ENCODE results near the gene LYPD1. TPM values are rescaled to one million over a fixed set of nuclear protein-coding genes. Genes with fewer than 3 reads are reported as not detected.

The LYPD1 gene
- total RNA-seq, 1 donor from 2014 or later = 0.34 TPM

- peak; percentile 2 for DNase-seq
Measured at GRCh38 chr2:132632000-132632649, 37.9 kb downstream of the LYPD1 start.

- no peak for DNase-seq
Measured at GRCh38 chr2:132627536-132627935, 42.5 kb downstream of the LYPD1 start.

GRCh38 chr2:132623096-132623839, 46.7 kb downstream of the LYPD1 start:
- peak; percentile 9 for DNase-seq

- no peak for DNase-seq
Measured at GRCh38 chr2:132621131-132621875, 48.7 kb downstream of the LYPD1 start.

GRCh38 chr2:132620115-132620514, 49.9 kb downstream of the LYPD1 start:
- DNase-seq = no peak

GRCh38 chr2:132618734-132619133, 51.3 kb downstream of the LYPD1 start:
- no peak for DNase-seq

GRCh38 chr2:132617989-132618388, 52.0 kb downstream of the LYPD1 start:
- no peak for DNase-seq

GRCh38 chr2:132615329-132616085, 54.5 kb downstream of the LYPD1 start:
- no peak for DNase-seq

GRCh38 chr2:132611719-132612118, 58.3 kb downstream of the LYPD1 start:
- DNase-seq = no peak

- DNase-seq = no peak
Measured at GRCh38 chr2:132609101-132609890, 60.7 kb downstream of the LYPD1 start.

GRCh38 chr2:132608311-132608710, 61.7 kb downstream of the LYPD1 start:
- DNase-seq = no peak

GRCh38 chr2:132607426-132608090, 62.4 kb downstream of the LYPD1 start:
- DNase-seq = no peak

GRCh38 chr2:132606649-132607048, 63.4 kb downstream of the LYPD1 start:
- DNase-seq = no peak

GRCh38 chr2:132605236-132606180, 64.5 kb downstream of the LYPD1 start:
- no peak for DNase-seq

GRCh38 chr2:132604561-132604960, 65.4 kb downstream of the LYPD1 start:
- no peak for DNase-seq

GRCh38 chr2:132599556-132599955, 70.4 kb downstream of the LYPD1 start:
- DNase-seq = no peak

GRCh38 chr2:132598536-132598935, 71.5 kb downstream of the LYPD1 start:
- no peak for DNase-seq

- no peak for DNase-seq
Measured at GRCh38 chr2:132597831-132598230, 72.2 kb downstream of the LYPD1 start.

- DNase-seq = no peak
Measured at GRCh38 chr2:132597166-132597565, 72.8 kb downstream of the LYPD1 start.

GRCh38 chr2:132595693-132596092, 74.3 kb downstream of the LYPD1 start:
- no peak for DNase-seq

All from dermis blood vessel endothelial cell (primary cell).